ENCODE data around the gene PTPRM. TPM values are rescaled to one million over a fixed set of nuclear protein-coding genes. Genes with fewer than 3 reads are reported as not detected.

PTPRM gene
- total and polyA plus RNA-seq, 2 donors (not counting 3 experiments of a cell fraction or from before 2014, with no cell fraction given) = 37.4 to 43.7 TPM

GRCh38 chr18:8174771-8175170 is 607.7 kb downstream of the PTPRM start:
- POLR2A ChIA-PET = no interaction called here
- dilution Hi-C loops (cut with MboI; ENCODE audit: extremely low pct_ligation_motif_present, low sequenced_read_pairs) = no loop called here
- BruUV-seq (replicated peaks) = no TSS peak

More at GRCh38 chr18:8174771-8175170, 607.7 kb downstream of the PTPRM start:
- Histone ChIP-seq H3K4me3 (replicated peaks in 1 of 3; ENCODE audit: insufficient read depth in 1 of 3, low read depth in 1 of 3, low read length in 3 of 3) (no peak overlapping the region), H3K27me3 (ENCODE audit: control insufficient read depth in 2 of 2, insufficient read depth in 2 of 2, low read length in 2 of 2) (no peaks in the 10 kb centered on the region), H2AFZ (ENCODE audit: low read depth, low read length) (no peak overlapping the region), H3K27ac (ENCODE audit: insufficient read depth, low read depth, low read length) (no peak overlapping the region), H3K36me3 (ENCODE audit: control insufficient read depth in 2 of 2, extremely low read depth in 1 of 2, insufficient read depth in 2 of 2, low read length in 2 of 2) (no peaks in the 10 kb centered on the region), H3K4me2 (ENCODE audit: insufficient read depth, low read length) (no peak overlapping the region), H4K20me1 (replicated peaks; ENCODE audit: control insufficient read depth, extremely low read depth, insufficient read depth, low read length) (no peaks in the 10 kb centered on the region), H3K4me1 (ENCODE audit: control insufficient read depth, extremely low read depth, insufficient read depth, low read length) (no peaks in the 10 kb centered on the region), H3K9me1 (replicated peaks; ENCODE audit: control insufficient read depth, extremely low read depth, insufficient read depth, low read length) (no peaks in the 10 kb centered on the region), H3K79me2 (ENCODE audit: control insufficient read depth, insufficient read depth, low read length) (no peaks in the 10 kb centered on the region), H3K9me3 (replicated peaks; ENCODE audit: control insufficient read depth, insufficient read depth, low read length) (no peaks in the 10 kb centered on the region), H3K9ac (replicated peaks; ENCODE audit: extremely low read depth, insufficient read depth, low read length) (no peak overlapping the region)
- DNase-seq (ENCODE audit: low read depth, low spot score) = no peak
- FAIRE-seq = no peak
- CTCF ChIA-PET = interaction anchor here (0.8 to 1.4 kb wide), 2 partner anchors 18 to 384 kb away, joined by 3 read pairs; no protein-coding TSS in a partner anchor
- TF ChIP-seq POLR2AphosphoS5 (IDR thresholded peaks at IDR 0.05; ENCODE audit: insufficient read depth, low read depth, low read length) (no peak), FOS (IDR thresholded peaks at IDR 0.05; ENCODE audit: borderline replicate concordance, insufficient read depth, low read length) (no peak), CTCF (IDR thresholded peaks at IDR 0.05; ENCODE audit: extremely low read depth in 1 of 2, insufficient read depth in 1 of 2, low read depth in 1 of 2, low read length in 2 of 2) (no peak), JUN (IDR thresholded peaks at IDR 0.05; ENCODE audit: borderline replicate concordance, insufficient read depth, insufficient read length, low read depth) (no peak), MYC (IDR thresholded peaks at IDR 0.05; ENCODE audit: low read depth, low read length) (no peak)
- intact Hi-C loops (cut with micrococcal nuclease) = no loop called here

Measured in endothelial cell of umbilical vein (primary cell).